T-helper 2 cell treated with Interferon-gamma antibody and Interleukin-4, amounts not matched to agents 100 ng/mL and 5 ng/mL, for 36 hours (primary cell): ENCODE results near the gene FGFR3. TPM values are rescaled to one million over a fixed set of nuclear protein-coding genes. Genes with fewer than 3 reads are reported as not detected.

Source experiments
- intact Hi-C: fragments of 100-400 bp; cut with micrococcal nuclease; formaldehyde crosslinking; loops from one replicate; pipeline ENCODE4 v1.15.1; 2023
- total RNA-seq: library from RNA; stranded (reverse); gene quantifications from 2 replicates; pipeline ENCODE4 v1.2.3, GENCODE V29; 2022

Gene FGFR3
- 0.30 and 0.91 TPM in 2 replicates for total RNA-seq

DNA sequence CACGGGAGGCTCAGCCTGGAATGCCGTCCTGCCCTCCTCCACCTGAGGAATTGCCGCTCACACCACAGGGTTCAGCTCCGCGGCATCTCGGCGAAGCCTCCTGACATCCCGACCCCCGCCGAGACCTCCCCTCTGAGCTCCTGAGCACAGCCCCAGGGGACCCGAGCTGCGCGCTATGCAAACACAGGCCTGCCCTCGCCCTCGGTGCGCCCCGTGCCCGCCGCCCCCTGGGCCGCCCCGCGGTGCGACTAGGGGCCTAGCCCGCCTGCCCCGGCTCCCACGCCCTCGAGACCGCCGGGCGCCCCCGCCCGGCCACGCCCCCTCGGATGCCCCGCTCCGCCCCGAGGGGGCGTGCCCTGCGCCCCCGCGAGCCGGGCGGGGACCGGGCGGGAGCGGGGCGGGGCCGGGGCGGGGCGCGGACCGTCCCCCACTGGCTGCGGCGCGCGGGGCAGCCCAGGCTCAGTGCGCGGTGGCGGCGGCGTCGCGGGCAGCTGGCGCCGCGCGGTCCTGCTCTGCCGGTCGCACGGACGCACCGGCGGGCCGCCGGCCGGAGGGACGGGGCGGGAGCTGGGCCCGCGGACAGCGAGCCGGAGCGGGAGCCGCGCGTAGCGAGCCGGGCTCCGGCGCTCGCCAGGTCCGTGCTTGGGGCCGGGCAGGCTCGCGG is at the start of gene FGFR3:
TSS of gene FGFR3 (plus strand) at position 462 of the 664 bp plus-strand sequence. CDS start 642 bp downstream, outside the sequence.
- intact Hi-C loops = loop anchor here (10.0 kb wide), 1 partner anchor 1282 kb away; the partner anchor contains the start of genes HTT and HTT-AS

DNA sequence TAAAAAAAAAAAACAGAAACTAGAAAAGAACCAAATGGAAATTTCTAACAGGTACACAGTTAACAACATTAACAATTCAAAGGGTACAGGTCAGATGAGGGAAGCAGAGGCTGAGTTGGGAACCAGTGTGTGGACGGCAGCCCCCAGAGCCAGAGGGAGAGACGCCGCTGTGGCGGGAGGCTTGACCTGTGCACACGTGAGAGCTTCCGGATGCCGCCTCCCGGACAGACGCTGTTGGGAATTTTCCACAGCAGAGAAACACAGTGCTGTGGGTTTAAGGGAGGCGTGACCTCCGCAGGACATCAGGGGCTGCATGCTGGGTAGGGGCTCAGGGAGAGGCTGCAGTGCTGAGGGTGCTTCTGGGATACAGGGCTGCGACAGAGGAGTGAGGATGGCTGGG is 49.5 kb upstream of the FGFR3 start:
- intact Hi-C loops = no loop called here

DNA sequence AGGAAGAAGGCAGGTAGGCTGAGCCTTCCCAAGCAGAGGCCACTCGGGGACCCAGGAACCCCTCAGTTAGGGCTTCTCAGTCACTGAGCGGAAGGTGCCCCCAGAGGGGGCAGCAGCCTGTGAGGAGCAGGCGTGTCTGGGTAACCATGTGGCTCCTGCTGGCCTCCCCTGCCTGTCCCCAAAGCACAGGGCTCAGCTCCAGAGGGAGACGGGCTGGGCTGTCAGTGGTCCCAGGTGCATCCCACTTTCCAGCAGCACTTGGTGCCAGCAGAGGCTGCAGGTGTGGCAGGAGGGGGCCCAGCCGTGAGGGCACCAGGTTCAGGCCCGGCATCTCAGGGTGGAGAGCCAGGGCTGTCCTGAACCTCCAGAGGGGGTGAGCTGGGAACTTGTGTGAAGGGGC is 49.1 kb upstream of the FGFR3 start:
- intact Hi-C loops = no loop called here

DNA sequence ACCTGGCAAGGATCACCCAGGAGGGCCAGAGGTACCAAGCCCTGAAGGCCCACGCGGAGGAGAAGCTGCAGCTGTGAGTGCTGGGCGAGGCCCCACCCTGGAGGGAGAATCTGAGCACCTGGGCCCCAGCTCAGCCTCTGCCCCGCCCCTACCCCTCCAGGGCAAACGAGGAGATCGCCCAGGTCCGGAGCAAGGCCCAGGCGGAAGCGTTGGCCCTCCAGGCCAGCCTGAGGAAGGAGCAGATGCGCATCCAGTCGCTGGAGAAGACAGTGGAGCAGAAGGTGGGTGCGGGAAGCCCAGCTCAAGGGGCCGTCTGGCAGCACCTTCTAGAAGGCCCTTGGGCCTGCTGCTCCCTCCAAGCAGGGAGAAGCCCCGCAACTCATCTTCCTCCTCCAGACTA is 48.5 kb upstream of the FGFR3 start:
- intact Hi-C loops = no loop called here

DNA sequence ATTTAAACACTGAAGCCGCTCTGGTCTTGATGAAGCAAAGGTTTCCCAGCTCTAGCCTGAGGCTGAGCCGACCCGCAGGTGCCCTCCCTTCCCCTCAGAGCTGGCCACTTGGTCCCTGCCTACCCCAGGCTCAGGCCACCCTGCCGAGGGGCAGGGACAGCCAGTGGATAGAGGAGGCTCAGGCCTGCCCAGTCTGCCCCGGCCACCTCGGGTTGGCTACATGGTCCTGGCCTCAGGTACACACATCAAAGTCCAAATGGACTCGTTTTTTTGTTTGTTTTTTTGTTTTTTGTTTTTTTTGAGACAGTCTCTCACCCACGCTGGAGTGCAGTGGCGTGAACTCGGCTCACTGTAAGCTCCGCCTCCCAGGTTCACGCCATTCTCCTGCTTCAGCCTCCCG is 47.9 kb upstream of the FGFR3 start:
- intact Hi-C loops = loop anchor here (5.0 kb wide), 1 partner anchor 167 kb away; no protein-coding TSS in a partner anchor

DNA sequence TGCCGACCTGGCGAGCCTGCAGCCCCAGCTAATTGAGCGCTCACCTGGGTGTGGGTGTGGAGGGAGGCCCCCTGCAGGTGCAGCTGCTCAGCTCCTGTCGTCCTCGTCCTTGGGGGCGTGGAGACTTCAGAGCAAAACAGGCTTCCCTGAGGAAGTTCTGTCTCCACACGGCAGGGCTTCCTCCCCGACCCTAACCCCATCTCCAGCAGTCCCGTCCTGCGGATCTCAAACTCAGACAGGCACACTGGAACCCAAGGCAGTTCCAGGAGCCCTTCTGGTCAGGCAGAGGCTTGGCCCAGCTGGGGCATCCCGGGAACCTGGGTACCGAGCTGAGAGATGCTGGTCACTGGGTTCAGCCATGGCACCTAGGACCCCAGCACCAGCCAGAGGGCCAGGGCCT is 47.4 kb upstream of the FGFR3 start:
- intact Hi-C loops = loop anchor here (1.0 to 5.0 kb wide), 2 partner anchors 154 to 167 kb away; no protein-coding TSS in a partner anchor

DNA sequence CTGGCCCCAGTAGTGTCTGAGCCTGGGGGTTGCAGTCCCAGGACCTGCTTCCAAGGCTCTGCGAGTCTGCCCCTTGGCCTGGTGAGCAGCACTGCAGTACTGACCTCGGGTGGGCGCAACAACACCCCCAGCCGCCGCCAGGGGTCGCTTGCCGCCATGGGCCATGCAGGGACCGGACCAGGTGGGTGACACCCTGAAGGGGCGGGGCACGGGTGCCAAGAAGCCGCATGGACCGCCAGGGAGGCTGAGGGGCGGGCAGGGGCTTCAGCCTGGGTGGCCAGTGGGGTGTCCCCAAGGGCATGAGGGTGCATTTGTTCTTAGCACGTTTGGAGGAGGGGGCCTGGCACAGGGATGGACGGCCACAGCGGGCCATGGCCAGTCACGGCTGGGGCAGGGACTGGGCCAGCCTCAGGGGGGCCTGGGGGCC is 46.8 kb upstream of the FGFR3 start:
- intact Hi-C loops = loop anchor here (1.0 to 5.0 kb wide), 2 partner anchors 153 to 166 kb away; no protein-coding TSS in a partner anchor

DNA sequence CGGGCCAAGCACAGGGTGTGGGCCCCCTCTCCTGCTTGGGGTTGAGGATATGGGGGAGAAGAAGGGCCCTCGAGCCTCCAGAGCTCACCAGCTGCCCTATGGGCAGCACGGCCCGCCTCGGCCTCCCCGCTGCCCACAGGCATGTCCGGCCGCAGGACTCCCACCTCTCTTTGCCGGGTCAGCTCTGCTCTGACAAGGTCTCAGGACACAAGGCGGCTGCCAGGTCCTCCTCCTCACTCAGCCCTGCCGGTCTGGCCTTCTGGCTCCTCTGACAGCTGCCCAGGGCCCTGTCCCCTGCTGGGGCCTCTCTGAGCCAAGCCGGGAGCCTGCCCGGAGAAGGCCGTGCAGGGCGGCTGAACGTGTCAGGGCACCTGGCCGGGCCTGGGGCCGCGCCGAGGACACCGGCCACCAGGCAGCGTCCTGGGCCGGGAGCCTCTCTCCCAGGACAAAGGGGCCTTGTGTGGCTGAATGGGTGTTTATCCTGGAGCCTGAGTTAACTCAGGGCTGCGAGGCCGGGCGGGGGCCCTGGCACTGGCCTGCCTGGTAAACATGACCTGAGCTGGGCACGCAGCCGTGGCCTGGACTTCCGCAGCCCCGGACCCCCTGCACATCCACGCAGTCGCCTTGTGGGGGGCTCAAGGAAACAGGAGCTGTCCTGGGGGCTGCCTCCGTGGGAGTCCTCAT is 46.0 kb upstream of the FGFR3 start:
- intact Hi-C loops = loop anchor here (1.0 to 5.0 kb wide), 2 partner anchors 152 to 165 kb away; no protein-coding TSS in a partner anchor

DNA sequence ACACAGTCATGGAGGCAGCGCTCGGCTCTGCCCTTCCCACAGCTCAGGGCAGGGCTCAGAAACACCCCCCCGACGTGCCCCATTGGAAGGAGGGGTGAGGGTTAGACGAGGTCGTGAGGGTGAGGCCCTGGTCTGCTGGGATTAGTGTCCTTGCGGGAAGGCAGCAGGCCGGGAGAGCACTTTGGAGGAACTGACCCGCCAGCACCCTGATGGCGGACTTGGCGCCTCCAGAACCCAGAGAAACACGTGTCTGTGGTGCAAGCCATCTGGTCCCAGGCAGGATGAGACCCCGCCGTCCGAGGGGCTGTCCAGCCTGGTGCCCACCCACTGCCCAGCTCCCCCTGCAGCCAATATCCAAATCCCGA is 45.5 kb upstream of the FGFR3 start:
- intact Hi-C loops = loop anchor here (5.0 kb wide), 1 partner anchor 165 kb away; no protein-coding TSS in a partner anchor

DNA sequence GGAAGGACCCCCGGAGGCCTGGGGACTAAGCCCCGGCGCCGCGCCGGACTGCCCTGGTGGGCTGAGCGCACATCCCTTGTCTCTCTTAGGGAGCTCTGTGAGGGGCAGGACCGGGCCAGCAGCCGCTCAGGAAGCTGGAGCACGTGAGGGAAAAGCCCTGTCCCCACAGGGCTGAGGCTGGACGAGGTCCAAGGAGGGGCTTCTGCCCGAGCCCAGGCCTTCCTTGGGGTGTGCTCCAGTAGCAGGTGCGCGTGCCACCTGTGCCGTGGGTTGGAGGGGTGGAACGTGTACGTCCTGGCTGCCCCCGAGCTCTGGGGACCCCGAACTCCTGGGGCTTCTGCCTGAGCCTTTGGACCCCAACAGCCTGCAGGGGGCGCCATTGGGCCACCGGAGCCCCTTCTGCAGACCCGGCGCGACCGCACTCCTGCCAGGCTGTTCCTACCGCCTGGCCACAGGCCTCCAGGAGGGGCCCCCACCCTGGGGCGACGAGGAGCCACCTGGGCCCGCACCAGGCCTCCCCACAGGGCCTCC is 44.6 kb upstream of the FGFR3 start:
- intact Hi-C loops = loop anchor here (5.0 kb wide), 1 partner anchor 164 kb away; no protein-coding TSS in a partner anchor

DNA sequence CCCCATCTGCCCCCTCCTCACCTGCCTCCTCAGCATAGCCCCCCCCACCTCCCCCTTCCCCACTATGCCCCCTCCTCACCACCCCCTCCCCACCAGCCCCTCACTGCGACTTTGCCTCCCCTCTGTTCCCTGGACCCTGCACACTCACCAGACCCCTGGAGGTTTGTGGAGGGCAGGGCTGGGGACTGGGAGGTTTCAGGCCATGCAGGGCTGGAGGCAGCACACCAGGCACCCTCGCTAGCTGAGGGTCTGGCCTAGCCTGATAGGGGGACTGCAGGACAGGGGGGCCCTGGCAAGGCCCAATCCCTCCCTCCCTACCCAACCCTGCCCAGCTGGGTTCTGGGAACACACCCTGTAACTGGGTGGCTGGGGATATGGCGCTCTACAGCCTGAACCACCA is 43.7 kb upstream of the FGFR3 start:
- intact Hi-C loops = loop anchor here (5.0 kb wide), 1 partner anchor 163 kb away; no protein-coding TSS in a partner anchor

DNA sequence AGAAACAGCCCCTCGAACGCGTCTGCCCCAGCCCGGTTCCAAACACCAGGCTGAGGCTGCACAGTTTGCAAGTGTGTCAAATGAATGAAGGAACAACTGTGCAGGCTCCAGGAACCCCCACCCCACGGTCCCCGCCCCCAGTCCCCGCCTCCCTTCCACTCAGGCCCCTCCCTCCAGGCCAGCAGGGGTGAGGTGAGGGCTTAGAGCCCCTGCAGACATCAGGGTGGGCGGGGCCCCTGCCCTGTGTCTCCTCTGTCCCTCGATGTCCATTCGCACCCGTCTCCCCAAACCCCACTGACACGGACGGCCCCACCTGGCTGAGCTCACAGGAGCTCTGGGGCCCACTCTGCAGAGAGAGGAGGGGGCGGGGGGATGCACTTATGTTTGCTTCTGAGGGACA is 43.3 kb upstream of the FGFR3 start:
- intact Hi-C loops = loop anchor here (5.0 kb wide), 1 partner anchor 162 kb away; no protein-coding TSS in a partner anchor

DNA sequence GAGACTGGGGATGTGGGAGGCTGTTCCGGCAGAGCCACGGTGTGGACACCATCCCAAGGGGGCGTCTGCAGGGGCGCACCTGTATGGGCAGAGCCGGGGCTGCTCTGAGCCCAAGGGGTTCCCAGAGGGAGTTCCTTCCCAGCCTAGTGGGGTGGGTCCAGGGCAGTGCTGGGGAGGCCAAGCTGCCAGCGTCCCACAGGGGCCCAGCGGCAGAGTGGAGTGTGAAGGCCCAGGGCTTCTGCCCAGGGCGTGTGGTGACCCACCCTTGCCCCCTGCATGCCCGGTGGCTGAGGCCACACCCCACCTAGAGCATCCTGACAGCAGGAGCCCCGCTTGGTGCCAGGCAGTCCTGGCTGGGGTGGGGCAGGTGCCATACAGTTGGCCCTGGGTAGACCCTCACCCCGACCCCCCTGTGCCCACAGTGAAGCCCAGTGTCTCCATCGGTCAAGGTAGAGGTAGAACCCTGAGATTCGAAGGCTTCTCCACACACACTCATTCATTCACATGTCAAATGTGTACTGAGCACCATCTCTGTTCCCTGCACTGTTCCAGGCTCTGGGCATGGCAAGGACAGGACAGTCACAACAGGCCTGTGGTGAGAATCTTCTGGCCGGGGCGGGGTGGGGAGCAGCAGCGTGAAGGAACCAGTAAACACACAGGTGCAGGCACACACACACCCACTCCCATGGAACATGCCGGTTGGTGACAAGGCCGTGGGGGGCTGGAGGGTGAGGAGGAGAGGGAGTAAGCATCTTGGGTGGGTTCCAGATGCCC is 42.5 kb upstream of the FGFR3 start:
- intact Hi-C loops = no loop called here

DNA sequence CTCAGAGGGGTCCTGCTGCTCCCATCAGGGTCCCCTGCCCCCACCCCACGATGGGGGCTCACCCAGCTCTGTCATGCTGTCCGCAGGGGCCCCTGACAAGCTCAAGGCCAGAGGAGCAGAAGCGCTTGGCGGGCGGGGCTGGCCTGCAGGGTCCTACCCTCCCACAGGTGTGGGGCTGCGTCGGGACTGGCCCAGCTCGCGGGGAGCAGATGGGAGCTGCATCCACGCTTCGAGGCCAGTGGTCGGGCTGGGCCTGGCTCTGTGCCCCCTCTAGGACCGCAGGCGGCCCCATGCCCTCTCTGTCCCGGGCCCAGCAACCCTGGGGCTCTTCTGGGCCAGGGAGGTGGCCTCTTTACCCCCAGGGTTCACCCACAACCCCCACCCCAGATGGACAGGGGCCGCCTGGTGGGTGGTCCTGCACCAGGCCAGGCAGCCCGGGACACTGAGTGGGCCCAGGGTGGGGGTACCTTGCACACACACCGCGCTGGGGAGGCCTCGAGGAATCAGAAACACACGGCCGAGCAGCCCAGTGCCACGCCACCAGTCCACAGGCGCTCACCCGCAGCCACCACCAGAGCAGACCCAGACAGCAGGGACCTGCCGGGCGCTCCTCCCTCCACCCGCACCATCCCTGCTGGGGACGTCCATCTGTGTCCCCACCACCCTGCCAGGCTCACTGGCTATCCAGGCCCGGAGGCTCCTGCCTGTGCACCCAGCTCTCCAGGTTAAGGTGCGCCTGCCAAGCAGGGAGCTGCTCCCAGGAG is 41.8 kb upstream of the FGFR3 start:
- intact Hi-C loops = no loop called here

DNA sequence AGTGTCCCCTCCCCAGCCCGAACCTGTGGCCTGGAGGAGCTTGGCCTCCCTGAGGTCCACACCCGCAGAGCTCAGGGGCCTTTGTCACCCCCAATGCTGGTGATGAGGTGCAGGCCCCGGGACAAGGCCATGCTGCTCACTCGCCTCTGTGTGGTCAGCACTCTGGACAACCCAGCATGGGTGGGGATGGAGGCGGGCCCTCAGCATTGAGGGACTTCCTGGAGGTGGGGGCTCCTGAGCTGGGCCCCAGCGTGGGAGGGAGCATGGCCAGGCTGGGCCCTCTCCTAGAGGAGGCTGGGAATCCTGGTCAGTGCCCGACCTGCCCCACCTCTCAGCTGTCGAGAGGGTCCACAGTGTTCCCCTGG is 41.2 kb upstream of the FGFR3 start:
- intact Hi-C loops = no loop called here

DNA sequence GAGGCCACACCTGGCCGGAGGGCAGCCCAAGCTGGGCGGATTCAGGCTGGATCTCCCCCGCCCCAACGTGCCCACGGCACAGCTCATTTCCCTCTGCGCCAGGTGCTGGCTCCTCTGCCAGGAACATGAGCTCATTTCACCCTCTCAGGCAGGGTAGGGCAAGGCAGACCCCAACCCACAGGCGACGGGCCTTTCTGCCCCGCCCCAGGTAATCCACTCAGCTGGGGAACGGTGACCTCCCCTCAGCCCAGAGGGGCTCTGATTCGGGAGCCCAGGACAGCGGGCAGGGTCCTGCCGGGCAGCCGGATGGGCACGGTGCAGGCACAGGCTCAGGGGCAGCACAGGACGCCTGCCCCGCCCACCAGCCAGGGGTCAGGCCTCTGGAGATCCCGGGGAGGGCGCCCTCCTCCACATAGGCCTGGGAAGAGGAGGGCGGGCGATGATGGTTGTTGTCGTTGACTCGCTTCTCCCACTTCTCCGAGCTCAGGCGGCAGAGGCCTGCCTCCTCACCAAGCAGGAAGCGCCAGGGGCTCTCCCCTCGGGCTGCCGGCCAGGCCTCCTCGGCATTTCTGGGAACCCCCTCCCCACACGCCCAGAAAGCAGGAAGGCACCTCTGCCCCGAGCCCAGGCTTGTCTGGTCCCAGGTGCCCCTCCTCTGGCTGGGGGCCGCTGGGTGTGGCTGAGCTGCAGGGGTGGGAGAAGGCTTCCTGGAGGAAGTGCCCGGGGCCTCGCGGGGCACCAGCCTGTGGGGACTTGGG is 40.6 kb upstream of the FGFR3 start:
- intact Hi-C loops = no loop called here

DNA sequence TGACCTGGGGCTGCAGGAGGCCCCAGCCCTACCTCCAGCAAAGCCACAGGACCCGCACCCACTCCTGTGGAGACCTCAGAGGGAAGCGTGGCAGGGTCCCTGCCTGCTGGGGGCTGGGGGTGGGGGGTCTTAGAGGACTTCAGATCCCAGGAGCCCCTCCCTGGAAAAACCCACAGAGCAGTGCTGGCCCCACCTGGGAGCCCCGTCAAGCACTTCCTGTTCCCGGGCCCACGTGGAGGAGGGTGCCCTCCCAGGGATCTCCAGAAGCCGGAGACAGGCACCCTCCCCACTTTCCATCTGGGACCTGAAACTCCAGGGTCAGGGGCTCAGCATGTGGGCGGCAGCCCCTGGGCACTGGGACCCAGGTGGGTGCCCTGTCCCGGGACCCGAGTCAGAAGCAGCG is 39.8 kb upstream of the FGFR3 start:
- intact Hi-C loops = no loop called here

DNA sequence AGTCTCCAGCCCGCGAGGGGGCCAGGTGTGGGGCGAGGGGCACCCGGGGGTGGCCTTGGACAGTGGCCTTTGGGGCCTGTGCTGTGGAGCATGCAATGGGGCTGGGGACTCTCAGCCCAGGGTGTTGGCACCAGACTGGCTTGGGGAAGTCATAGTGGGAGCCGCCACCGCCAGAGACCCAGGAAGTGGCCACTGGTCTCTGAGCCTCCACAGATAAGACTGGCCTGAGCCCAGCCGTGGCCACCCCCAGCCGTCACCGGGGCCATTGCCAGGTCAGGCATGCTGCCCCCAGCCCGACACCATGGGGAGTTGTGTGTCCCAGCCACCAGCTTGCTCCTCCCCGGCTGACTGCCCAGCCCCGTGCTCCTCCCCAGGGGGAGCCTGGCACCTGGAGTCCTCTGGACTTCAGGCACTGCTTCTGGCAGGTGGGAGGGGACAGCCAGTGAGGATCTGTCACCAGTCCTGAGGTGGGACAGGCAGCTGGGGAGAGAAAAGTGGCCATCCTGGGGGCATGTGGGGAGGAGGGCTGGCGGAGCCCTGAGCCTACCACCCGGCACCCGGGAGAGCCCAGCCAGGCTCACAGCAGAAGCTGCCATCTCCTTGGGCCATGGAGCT is 39.3 kb upstream of the FGFR3 start:
- intact Hi-C loops = no loop called here

DNA sequence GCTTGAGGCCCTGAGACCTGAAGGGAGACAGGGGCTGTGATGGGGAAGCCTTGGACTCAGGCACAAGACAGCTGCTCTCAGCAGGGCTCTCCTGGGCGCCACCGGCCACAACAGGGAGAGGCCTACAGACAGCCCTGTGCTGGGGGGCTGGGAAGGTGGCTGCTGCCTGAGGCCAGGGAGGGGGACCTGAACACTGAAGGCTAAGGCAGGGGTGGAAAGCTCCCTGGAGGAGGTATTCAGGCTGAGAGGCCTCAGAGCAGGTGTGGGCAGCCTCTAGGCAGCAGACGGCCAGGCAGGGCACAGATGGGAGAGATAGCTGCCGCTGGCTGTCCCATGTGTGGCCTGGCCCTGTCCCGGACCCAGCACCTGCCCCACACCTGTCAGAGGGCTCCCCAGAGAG is 38.8 kb upstream of the FGFR3 start:
- intact Hi-C loops = no loop called here

DNA sequence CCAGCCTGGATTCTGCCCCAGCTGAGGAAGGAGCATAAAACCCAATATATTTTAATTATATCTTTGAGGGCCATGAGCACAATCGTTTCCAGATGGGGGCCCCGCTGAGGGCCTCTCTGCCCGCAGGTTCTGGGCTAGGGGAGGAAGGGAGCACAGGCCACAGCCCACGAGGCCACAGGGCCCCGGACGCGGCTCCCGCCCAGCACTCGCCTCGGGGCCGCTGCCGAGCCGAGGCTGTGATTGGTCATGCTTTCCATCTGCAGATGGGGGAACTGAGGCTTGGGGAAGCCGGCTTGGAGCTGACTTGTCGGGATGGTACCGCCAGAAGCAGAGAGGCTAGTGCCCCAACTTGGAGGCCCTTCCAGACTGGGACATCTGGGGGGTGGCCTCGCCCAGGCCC is 37.8 kb upstream of the FGFR3 start:
- intact Hi-C loops = no loop called here
